Activated CD4-positive, alpha-beta T cell treated with anti-CD3 and anti-CD28 coated beads for 36 hours (primary cell): ENCODE data around the gene SLC24A3. TPM values are rescaled to one million over a fixed set of nuclear protein-coding genes. Genes with fewer than 3 reads are reported as not detected.
A peak's percentile ranks its signal among the peaks of the same experiment; 100 is the strongest.

Experiments used
- ATAC-seq: fragments of 200-7000 bp; cut with Tn5 transposase; one replicate; pipeline ENCODE4 v1.10.0; 2021; ENCODE audit warnings: mild to moderate bottlenecking, moderate library complexity
- CTCF ChIA-PET: fragments of 350-600 bp; sonication (Branson Sonifier 250); formaldehyde crosslinking; loops from one replicate; lab custom pipeline; 2021; ENCODE audit warnings: antibody characterized with exemption; lab: Charles Lee
- POLR2A ChIA-PET: fragments of 350-600 bp; sonication (Branson Sonifier 250); formaldehyde crosslinking; loops from one replicate; lab custom pipeline; 2021; ENCODE audit warnings: antibody characterized with exemption, inconsistent platforms; lab: Charles Lee
- DNase-seq: peaks from one replicate; pipeline ENCODE4 v3.0.0-alpha.2; 2020
- H3K27ac Mint-ChIP-seq: one replicate; pipeline ENCODE4 v1.8.0; 2021; ENCODE audit warnings: mixed read lengths
- H3K27me3 Mint-ChIP-seq: one replicate; pipeline ENCODE4 v1.8.0; 2021; ENCODE audit warnings: mixed read lengths
- H3K36me3 Mint-ChIP-seq: one replicate; pipeline ENCODE4 v1.8.0; 2021; ENCODE audit warnings: low read depth, mixed read lengths
- H3K4me1 Mint-ChIP-seq: one replicate; pipeline ENCODE4 v1.8.0; 2021; ENCODE audit warnings: mixed read lengths
- H3K4me3 Mint-ChIP-seq: one replicate; pipeline ENCODE4 v1.8.0; 2021; ENCODE audit warnings: mild to moderate bottlenecking, moderate library complexity, mixed read lengths
- H3K9me3 Mint-ChIP-seq: one replicate; pipeline ENCODE4 v1.8.0; 2021; ENCODE audit warnings: low read depth, mixed read lengths
- intact Hi-C, 2 experiments: fragments of 100-400 bp; cut with DNase I in 1 of 2; cut with micrococcal nuclease in 1 of 2; formaldehyde crosslinking; loops; one replicate each; pipeline versions ENCODE4 v1.14.2 to v1.15.1; 2022 to 2024; cut with DNase I, micrococcal nuclease
- total RNA-seq, 2 experiments: library from RNA; stranded (reverse); gene quantifications; one replicate each; pipeline ENCODE4 v1.2.3, GENCODE V29; 2021

The SLC24A3 gene
- total RNA-seq, 2 experiments from 2014 or later: not detected

GRCh38 chr20:19522836-19523590, 310.6 kb downstream of the SLC24A3 start:
- intact Hi-C loops: no loop called here
- H3K4me1 Mint-ChIP-seq: peaks cover 9% of the 10 kb centered on the region
- CTCF ChIA-PET: no interaction called here

GRCh38 chr20:19524691-19525090, 312.2 kb downstream of the SLC24A3 start:
- ATAC-seq (no peak), DNase-seq (no peak)
- no peaks in the 10 kb centered on the region for H3K36me3 Mint-ChIP-seq
- no peak overlapping the region for H3K4me3 Mint-ChIP-seq
- H3K27me3 Mint-ChIP-seq: peaks cover 4% of the 10 kb centered on the region
- ChIA-PET POLR2A (no interaction called here), CTCF (interaction anchor here (1.0 to 1.1 kb wide), 2 partner anchors 10 to 319 kb away, joined by 4 to 5 read pairs; no protein-coding TSS in a partner anchor)
- H3K27ac Mint-ChIP-seq: no peak overlapping the region
- intact Hi-C loops: no loop called here
- no peaks in the 10 kb centered on the region for H3K9me3 Mint-ChIP-seq
- H3K4me1 Mint-ChIP-seq: peaks cover 9% of the 10 kb centered on the region

More at GRCh38 chr20:19522836-19523590, 310.6 kb downstream of the SLC24A3 start:
- Mint-ChIP-seq H3K4me3 (no peak overlapping the region), H3K36me3 (no peaks in the 10 kb centered on the region), H3K9me3 (no peaks in the 10 kb centered on the region), H3K27ac (no peak overlapping the region), H3K27me3 (peaks cover 4% of the 10 kb centered on the region)
- ATAC-seq (no peak), DNase-seq (no peak)
- POLR2A ChIA-PET: no interaction called here

- H3K27ac Mint-ChIP-seq: no peak overlapping the region
- ChIA-PET CTCF (no interaction called here), POLR2A (no interaction called here)
- H3K4me3 Mint-ChIP-seq: no peak overlapping the region
- H3K27me3 Mint-ChIP-seq: peaks cover 4% of the 10 kb centered on the region
- intact Hi-C loops: no loop called here
- peaks cover under 1% of the 10 kb centered on the region for H3K4me1 Mint-ChIP-seq
- ATAC-seq (no peak), DNase-seq (no peak)
- no peaks in the 10 kb centered on the region for H3K9me3 Mint-ChIP-seq
- H3K36me3 Mint-ChIP-seq: no peaks in the 10 kb centered on the region
These were observed 315.1 kb downstream of the SLC24A3 start for GRCh38 chr20:19527509-19527908.

- ATAC-seq: no peak
- no peak overlapping the region for H3K27ac Mint-ChIP-seq
These were observed 316.0 kb downstream of the SLC24A3 start for GRCh38 chr20:19528286-19529030.

GRCh38 chr20:19530006-19530405, 317.6 kb downstream of the SLC24A3 start:
- Mint-ChIP-seq H3K4me3 (no peak overlapping the region), H3K36me3 (no peaks in the 10 kb centered on the region), H3K27ac (no peak overlapping the region), H3K9me3 (peaks cover under 1% of the 10 kb centered on the region), H3K4me1 (no peaks in the 10 kb centered on the region), H3K27me3 (peaks cover 4% of the 10 kb centered on the region)
- no peak for ATAC-seq
- CTCF ChIA-PET: interaction anchor here (0.6 kb wide), 1 partner anchor 26 kb away, joined by 3 read pairs; no protein-coding TSS in a partner anchor
- intact Hi-C loops: no loop called here
- no peak for DNase-seq
- POLR2A ChIA-PET: no interaction called here

More at GRCh38 chr20:19528286-19529030, 316.0 kb downstream of the SLC24A3 start:
- ChIA-PET CTCF (interaction anchor here (0.6 kb wide), 1 partner anchor 32 kb away, joined by 3 read pairs; no protein-coding TSS in a partner anchor), POLR2A (no interaction called here)
- peaks cover 4% of the 10 kb centered on the region for H3K27me3 Mint-ChIP-seq
- H3K9me3 Mint-ChIP-seq: no peaks in the 10 kb centered on the region
- H3K36me3 Mint-ChIP-seq: no peaks in the 10 kb centered on the region
- no peaks in the 10 kb centered on the region for H3K4me1 Mint-ChIP-seq
- intact Hi-C loops: no loop called here
- no peak overlapping the region for H3K4me3 Mint-ChIP-seq
- no peak for DNase-seq

GRCh38 chr20:19531446-19531845, 319.0 kb downstream of the SLC24A3 start:
- no peak overlapping the region for H3K4me3 Mint-ChIP-seq
- CTCF ChIA-PET: no interaction called here
- no peaks in the 10 kb centered on the region for H3K4me1 Mint-ChIP-seq
- no peaks in the 10 kb centered on the region for H3K36me3 Mint-ChIP-seq
- DNase-seq (no peak), ATAC-seq (no peak)
- intact Hi-C loops: no loop called here
- H3K27me3 Mint-ChIP-seq: peaks cover 2% of the 10 kb centered on the region
- H3K9me3 Mint-ChIP-seq: peaks cover 3% of the 10 kb centered on the region
- POLR2A ChIA-PET: no interaction called here
- no peak overlapping the region for H3K27ac Mint-ChIP-seq

- DNase-seq (no peak), ATAC-seq (no peak)
- Mint-ChIP-seq H3K27me3 (no peaks in the 10 kb centered on the region), H3K4me3 (no peak overlapping the region), H3K27ac (no peak overlapping the region), H3K9me3 (peaks cover 3% of the 10 kb centered on the region), H3K4me1 (peaks cover 10% of the 10 kb centered on the region), H3K36me3 (no peaks in the 10 kb centered on the region)
- intact Hi-C loops: no loop called here
- CTCF ChIA-PET: no interaction called here
- POLR2A ChIA-PET: no interaction called here
These were observed 326.1 kb downstream of the SLC24A3 start for GRCh38 chr20:19538556-19538955.

- Mint-ChIP-seq H3K4me1 (peaks cover 10% of the 10 kb centered on the region), H3K27me3 (no peaks in the 10 kb centered on the region), H3K4me3 (no peak overlapping the region), H3K9me3 (peaks cover 3% of the 10 kb centered on the region), H3K36me3 (no peaks in the 10 kb centered on the region), H3K27ac (no peak overlapping the region)
- intact Hi-C loops: no loop called here
- ATAC-seq (no peak), DNase-seq (no peak)
- ChIA-PET POLR2A (no interaction called here), CTCF (no interaction called here)
These were observed 326.7 kb downstream of the SLC24A3 start for GRCh38 chr20:19539191-19539590.

GRCh38 chr20:19540392-19540791, 327.9 kb downstream of the SLC24A3 start:
- peak; percentile 98 for ATAC-seq

GRCh38 chr20:19543101-19543500, 330.7 kb downstream of the SLC24A3 start:
- no peaks in the 10 kb centered on the region for H3K27me3 Mint-ChIP-seq
- no peak overlapping the region for H3K4me3 Mint-ChIP-seq
- no peaks in the 10 kb centered on the region for H3K9me3 Mint-ChIP-seq
- ChIA-PET CTCF (no interaction called here), POLR2A (no interaction called here)
- peaks cover 10% of the 10 kb centered on the region for H3K4me1 Mint-ChIP-seq
- peak overlapping the region; percentile 26 for H3K27ac Mint-ChIP-seq
- no peaks in the 10 kb centered on the region for H3K36me3 Mint-ChIP-seq
- ATAC-seq (no peak), DNase-seq (no peak)
- intact Hi-C loops: no loop called here

More at GRCh38 chr20:19540392-19540791, 327.9 kb downstream of the SLC24A3 start:
- Mint-ChIP-seq H3K36me3 (no peaks in the 10 kb centered on the region), H3K4me1 (peaks cover 10% of the 10 kb centered on the region), H3K27ac (no peak overlapping the region), H3K4me3 (no peak overlapping the region), H3K27me3 (no peaks in the 10 kb centered on the region), H3K9me3 (no peaks in the 10 kb centered on the region)
- peak; percentile 74 for DNase-seq
- intact Hi-C loops: no loop called here
- ChIA-PET CTCF (no interaction called here), POLR2A (interaction anchor here (0.7 kb wide), 1 partner anchor 25 kb away, joined by 3 read pairs; no protein-coding TSS in a partner anchor)

- Mint-ChIP-seq H3K27me3 (no peaks in the 10 kb centered on the region), H3K4me1 (peaks cover 10% of the 10 kb centered on the region), H3K27ac (no peak overlapping the region), H3K4me3 (no peak overlapping the region), H3K36me3 (no peaks in the 10 kb centered on the region), H3K9me3 (no peaks in the 10 kb centered on the region)
- ChIA-PET CTCF (no interaction called here), POLR2A (no interaction called here)
- intact Hi-C loops: no loop called here
- DNase-seq: no peak
- ATAC-seq: no peak
These were observed 332.2 kb downstream of the SLC24A3 start for GRCh38 chr20:19544684-19545083.
